ENCODE results near the gene RFPL4A. TPM values are rescaled to one million over a fixed set of nuclear protein-coding genes. Genes with fewer than 3 reads are reported as not detected.

The RFPL4A gene
- total and polyA plus RNA-seq, 2 of the 13 experiments (the other 11 are each of a cell fraction or from before 2014, with no cell fraction given): not detected

- intact Hi-C loops (cut with micrococcal nuclease; ENCODE audit: unreplicated experiment): no loop called here
- TF ChIP-seq MBD4 (IDR thresholded peaks at IDR 0.05; ENCODE audit: borderline replicate concordance, low read length) (no peak), FOXP4 (CRISPR knock-in tag; IDR thresholded peaks at IDR 0.05) (no peak), ZFP36L1 (CRISPR knock-in tag; IDR thresholded peaks at IDR 0.05) (no peak), ELF4 (CRISPR knock-in tag; IDR thresholded peaks at IDR 0.05; ENCODE audit: borderline replicate concordance) (no peak), HNRNPH1 (optimal IDR thresholded peaks at IDR 0.05; ENCODE audit: low read depth, low read length) (no peak), MED1 (CRISPR knock-in tag; IDR thresholded peaks at IDR 0.05) (no peak), ZNF850 (CRISPR knock-in tag; conservative IDR thresholded peaks at IDR 0.05) (no peak), CENPBD1 (CRISPR knock-in tag; IDR thresholded peaks at IDR 0.05; ENCODE audit: borderline replicate concordance, low read depth) (no peak), MAZ (IDR thresholded peaks at IDR 0.05; ENCODE audit: borderline replicate concordance, low read depth, low read length) (no peak), MAZ (CRISPR knock-in tag; IDR thresholded peaks at IDR 0.05; ENCODE audit: low read depth) (no peak), PHF8 (CRISPR knock-in tag; IDR thresholded peaks at IDR 0.05) (no peak)
- TF ChIP-seq, protein P1, sequence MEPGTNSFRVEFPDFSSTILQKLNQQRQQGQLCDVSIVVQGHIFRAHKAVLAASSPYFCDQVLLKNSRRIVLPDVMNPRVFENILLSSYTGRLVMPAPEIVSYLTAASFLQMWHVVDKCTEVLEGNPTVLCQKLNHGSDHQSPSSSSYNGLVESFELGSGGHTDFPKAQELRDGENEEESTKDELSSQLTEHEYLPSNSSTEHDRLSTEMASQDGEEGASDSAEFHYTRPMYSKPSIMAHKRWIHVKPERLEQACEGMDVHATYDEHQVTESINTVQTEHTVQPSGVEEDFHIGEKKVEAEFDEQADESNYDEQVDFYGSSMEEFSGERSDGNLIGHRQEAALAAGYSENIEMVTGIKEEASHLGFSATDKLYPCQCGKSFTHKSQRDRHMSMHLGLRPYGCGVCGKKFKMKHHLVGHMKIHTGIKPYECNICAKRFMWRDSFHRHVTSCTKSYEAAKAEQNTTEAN (CRISPR knock-in tag; conservative IDR thresholded peaks at IDR 0.05): no peak
- TF ChIP-seq, protein P2, sequence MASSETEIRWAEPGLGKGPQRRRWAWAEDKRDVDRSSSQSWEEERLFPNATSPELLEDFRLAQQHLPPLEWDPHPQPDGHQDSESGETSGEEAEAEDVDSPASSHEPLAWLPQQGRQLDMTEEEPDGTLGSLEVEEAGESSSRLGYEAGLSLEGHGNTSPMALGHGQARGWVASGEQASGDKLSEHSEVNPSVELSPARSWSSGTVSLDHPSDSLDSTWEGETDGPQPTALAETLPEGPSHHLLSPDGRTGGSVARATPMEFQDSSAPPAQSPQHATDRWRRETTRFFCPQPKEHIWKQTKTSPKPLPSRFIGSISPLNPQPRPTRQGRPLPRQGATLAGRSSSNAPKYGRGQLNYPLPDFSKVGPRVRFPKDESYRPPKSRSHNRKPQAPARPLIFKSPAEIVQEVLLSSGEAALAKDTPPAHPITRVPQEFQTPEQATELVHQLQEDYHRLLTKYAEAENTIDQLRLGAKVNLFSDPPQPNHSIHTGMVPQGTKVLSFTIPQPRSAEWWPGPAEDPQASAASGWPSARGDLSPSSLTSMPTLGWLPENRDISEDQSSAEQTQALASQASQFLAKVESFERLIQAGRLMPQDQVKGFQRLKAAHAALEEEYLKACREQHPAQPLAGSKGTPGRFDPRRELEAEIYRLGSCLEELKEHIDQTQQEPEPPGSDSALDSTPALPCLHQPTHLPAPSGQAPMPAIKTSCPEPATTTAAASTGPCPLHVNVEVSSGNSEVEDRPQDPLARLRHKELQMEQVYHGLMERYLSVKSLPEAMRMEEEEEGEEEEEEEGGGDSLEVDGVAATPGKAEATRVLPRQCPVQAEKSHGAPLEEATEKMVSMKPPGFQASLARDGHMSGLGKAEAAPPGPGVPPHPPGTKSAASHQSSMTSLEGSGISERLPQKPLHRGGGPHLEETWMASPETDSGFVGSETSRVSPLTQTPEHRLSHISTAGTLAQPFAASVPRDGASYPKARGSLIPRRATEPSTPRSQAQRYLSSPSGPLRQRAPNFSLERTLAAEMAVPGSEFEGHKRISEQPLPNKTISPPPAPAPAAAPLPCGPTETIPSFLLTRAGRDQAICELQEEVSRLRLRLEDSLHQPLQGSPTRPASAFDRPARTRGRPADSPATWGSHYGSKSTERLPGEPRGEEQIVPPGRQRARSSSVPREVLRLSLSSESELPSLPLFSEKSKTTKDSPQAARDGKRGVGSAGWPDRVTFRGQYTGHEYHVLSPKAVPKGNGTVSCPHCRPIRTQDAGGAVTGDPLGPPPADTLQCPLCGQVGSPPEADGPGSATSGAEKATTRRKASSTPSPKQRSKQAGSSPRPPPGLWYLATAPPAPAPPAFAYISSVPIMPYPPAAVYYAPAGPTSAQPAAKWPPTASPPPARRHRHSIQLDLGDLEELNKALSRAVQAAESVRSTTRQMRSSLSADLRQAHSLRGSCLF (CRISPR knock-in tag; IDR thresholded peaks at IDR 0.05; ENCODE audit: borderline replicate concordance): no peak
- TF ChIP-seq, protein P3, sequence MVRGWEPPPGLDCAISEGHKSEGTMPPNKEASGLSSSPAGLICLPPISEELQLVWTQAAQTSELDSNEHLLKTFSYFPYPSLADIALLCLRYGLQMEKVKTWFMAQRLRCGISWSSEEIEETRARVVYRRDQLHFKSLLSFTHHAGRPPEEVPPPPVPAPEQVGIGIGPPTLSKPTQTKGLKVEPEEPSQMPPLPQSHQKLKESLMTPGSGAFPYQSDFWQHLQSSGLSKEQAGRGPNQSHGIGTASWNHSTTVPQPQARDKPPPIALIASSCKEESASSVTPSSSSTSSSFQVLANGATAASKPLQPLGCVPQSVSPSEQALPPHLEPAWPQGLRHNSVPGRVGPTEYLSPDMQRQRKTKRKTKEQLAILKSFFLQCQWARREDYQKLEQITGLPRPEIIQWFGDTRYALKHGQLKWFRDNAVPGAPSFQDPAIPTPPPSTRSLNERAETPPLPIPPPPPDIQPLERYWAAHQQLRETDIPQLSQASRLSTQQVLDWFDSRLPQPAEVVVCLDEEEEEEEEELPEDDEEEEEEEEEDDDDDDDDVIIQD (CRISPR knock-in tag; IDR thresholded peaks at IDR 0.05; ENCODE audit: low read depth): no peak
These were observed 5.5 kb upstream of the RFPL4A start for GRCh38 chr19:55753401-55753800.

More at GRCh38 chr19:55753401-55753800, 5.5 kb upstream of the RFPL4A start:
- in situ Hi-C loops (cut with HindIII; ENCODE audit: extremely low pct_ligation_motif_present, low pct_unique_long_range_greater_than_20kb): no loop called here
- ATAC-seq (no peak), FAIRE-seq (no peak), DNase-seq (ENCODE audit: low spot score) (no peak)
- H4K20me1 ChIP-seq (ENCODE audit: insufficient read depth, low read length): no peaks in the 10 kb centered on the region
- no peaks in the 10 kb centered on the region for H3K79me2 ChIP-seq (ENCODE audit: insufficient read depth, low read length)
- peaks cover 0 to 19% of the 10 kb centered on the region in 2 experiments; a peak in 2 of 5 replicates for H3K27me3 ChIP-seq (ENCODE audit: control insufficient read depth in 1 of 2, insufficient read depth in 2 of 2, low read length in 2 of 2)
- BruUV-seq (replicated peaks): no TSS peak
- H3K36me3 ChIP-seq (replicated peaks in 1 of 2; ENCODE audit: control insufficient read depth in 1 of 2, insufficient read depth in 2 of 2, low read length in 2 of 2): no peaks in the 10 kb centered on the region
- ChIA-PET CTCF (ENCODE audit: low intra/inter-chr PET ratio, low total read pairs) (no interaction called here), POLR2A (no interaction called here)
- H3K4me3 ChIP-seq (replicated peaks in 1 of 3; ENCODE audit: insufficient read depth in 1 of 3, low read depth in 2 of 3, low read length in 3 of 3): no peak overlapping the region
- no peaks in the 10 kb centered on the region for H3K9me3 ChIP-seq (ENCODE audit: low read length)
- no peak overlapping the region for H2AFZ ChIP-seq (ENCODE audit: low read length)
- no peaks in the 10 kb centered on the region for H3K4me1 ChIP-seq (ENCODE audit: insufficient read depth, low read length)
- no peak overlapping the region for H3K4me2 ChIP-seq (ENCODE audit: low read depth, low read length)
- H3K9ac ChIP-seq (ENCODE audit: insufficient read depth, low read depth, low read length): no peak overlapping the region
- 20% methylated on average over 3 of the region's 3 CpGs for WGBS (ENCODE audit: low lambda C conversion rate)
- no peak overlapping the region for H3K27ac ChIP-seq (ENCODE audit: extremely low read length, insufficient read depth, low read length)
